ENCODE results near the gene MSI2.

GRCh38 chr17:57531648-57532504 lies 275.6 kb downstream of the MSI2 start:
- TF ChIP-seq CTCF (conservative IDR thresholded peaks at IDR 0.05; ENCODE audit: low read length) (no peak), EZH2phosphoT487 (IDR thresholded peaks at IDR 0.05; ENCODE audit: borderline replicate concordance) (no peak)
